Astrocyte (in vitro differentiated cells and primary cell): ENCODE data around the gene MLF1. TPM values are rescaled to one million over a fixed set of nuclear protein-coding genes. Genes with fewer than 3 reads are reported as not detected.

Source experiments
- DNase-seq: peaks from one replicate; pipeline ENCODE4 v3.0.0-alpha.2; 2010; ENCODE audit warnings: low read depth
- FAIRE-seq: peaks from 2 replicates; lab custom pipeline; 2011; peaks lifted over from hg19 to GRCh38; lab: Jason Lieb, UNC
- H2AFZ ChIP-seq: 2 replicates; pipeline ENCODE4 v1.6.0; 2012; ENCODE audit warnings: low read depth, low read length, inconsistent platforms
- H3K27ac ChIP-seq: 2 replicates; pipeline ENCODE4 v1.5.1; 2011; ENCODE audit warnings: low read depth, low read length, inconsistent platforms
- H3K27me3 ChIP-seq: 2 replicates; pipeline ENCODE4 v1.6.0; 2011; ENCODE audit warnings: low read length, inconsistent platforms; ENCODE audit not compliant: insufficient read depth
- H3K36me3 ChIP-seq: 2 replicates; pipeline ENCODE4 v1.5.1; 2011; ENCODE audit warnings: low read length, inconsistent platforms; ENCODE audit not compliant: insufficient read depth
- H3K4me1 ChIP-seq: 2 replicates; pipeline ENCODE4 v1.5.1; 2011; ENCODE audit warnings: low read length, inconsistent platforms; ENCODE audit not compliant: insufficient read depth
- H3K4me2 ChIP-seq: 2 replicates; pipeline ENCODE4 v1.6.0; 2012; ENCODE audit warnings: low read length, inconsistent platforms
- H3K4me3 ChIP-seq: 2 replicates; pipeline ENCODE4 v1.5.1; 2011; ENCODE audit warnings: low read depth, mild to moderate bottlenecking, low read length, inconsistent platforms; ENCODE audit not compliant: insufficient read depth
- H3K79me2 ChIP-seq: 2 replicates; pipeline ENCODE4 v1.6.0; 2012; ENCODE audit warnings: mild to moderate bottlenecking, low read length, inconsistent platforms; ENCODE audit not compliant: insufficient read depth
- H3K9ac ChIP-seq: 2 replicates; pipeline ENCODE4 v1.6.0; 2012; ENCODE audit warnings: mild to moderate bottlenecking, low read length, inconsistent platforms
- H3K9me3 ChIP-seq: 2 replicates; pipeline ENCODE4 v1.5.1; 2012; ENCODE audit warnings: low read depth, mild to moderate bottlenecking, low read length, inconsistent platforms; ENCODE audit not compliant: insufficient read depth
- H4K20me1 ChIP-seq: 2 replicates; pipeline ENCODE4 v1.6.0; 2012; ENCODE audit warnings: low read length, inconsistent platforms; ENCODE audit not compliant: insufficient read depth
- H3K27ac Mint-ChIP-seq: one replicate; pipeline ENCODE4 v1.8.0; 2021; ENCODE audit warnings: mild to moderate bottlenecking, mixed read lengths; ENCODE audit not compliant: unreplicated experiment
- H3K27me3 Mint-ChIP-seq: one replicate; pipeline ENCODE4 v1.8.0; 2021; ENCODE audit warnings: low read depth, mixed read lengths; ENCODE audit not compliant: unreplicated experiment
- H3K36me3 Mint-ChIP-seq: one replicate; pipeline ENCODE4 v1.8.0; 2021; ENCODE audit warnings: low read depth, mixed read lengths; ENCODE audit not compliant: unreplicated experiment
- H3K4me1 Mint-ChIP-seq: one replicate; pipeline ENCODE4 v1.8.0; 2021; ENCODE audit warnings: low read depth, mixed read lengths; ENCODE audit not compliant: unreplicated experiment
- H3K4me3 Mint-ChIP-seq: one replicate; pipeline ENCODE4 v1.8.0; 2021; ENCODE audit warnings: mild to moderate bottlenecking, moderate library complexity, mixed read lengths; ENCODE audit not compliant: unreplicated experiment
- H3K9me3 Mint-ChIP-seq: one replicate; pipeline ENCODE4 v1.8.0; 2021; ENCODE audit warnings: mild to moderate bottlenecking, mixed read lengths; ENCODE audit not compliant: unreplicated experiment
- EZH2 ChIP-seq: IDR thresholded peaks from 2 replicates; pipeline ENCODE4 v1.6.1; 2012; ENCODE audit warnings: mild to moderate bottlenecking, low read length, inconsistent platforms; ENCODE audit not compliant: insufficient read depth
- total RNA-seq: library from RNA; stranded (reverse); gene quantifications from 2 replicates; pipeline ENCODE4 v1.2.1, GENCODE V29; 2021
- TF ChIP-seq, protein P1 (sequence below): IDR thresholded peaks from 2 replicates; pipeline ENCODE4 v1.5.1; 2011; ENCODE audit warnings: low read depth, mild to moderate bottlenecking, inconsistent platforms, low read length, moderate library complexity; ENCODE audit not compliant: insufficient read depth

MLF1 gene
- total RNA-seq, 1 donor from 2014 or later, result 14.3 TPM

DNA sequence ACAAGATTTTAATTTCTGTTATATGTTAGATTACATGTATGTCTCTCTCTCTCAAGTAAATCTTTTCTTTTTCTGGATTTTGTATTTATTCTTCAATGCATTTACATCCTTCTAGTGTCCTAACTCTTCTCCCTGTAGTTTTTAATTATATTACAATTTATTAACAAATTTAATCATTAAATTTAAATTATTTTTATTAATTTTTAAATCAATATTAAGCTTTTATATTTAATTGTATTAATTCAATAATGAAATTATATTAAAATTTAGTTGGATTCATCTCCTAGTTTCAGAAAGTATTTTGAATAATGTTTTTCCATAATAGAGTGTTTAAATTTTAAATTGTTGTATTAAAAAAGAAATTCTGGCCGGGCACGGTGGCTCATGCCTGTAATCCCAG lies 29.8 kb downstream of the MLF1 start:
- no peaks in the 10 kb centered on the region for H3K4me1 ChIP-seq
- DNase-seq, result no peak
- no peaks in the 10 kb centered on the region for H3K9me3 ChIP-seq
- FAIRE-seq, result no peak
- H3K9ac ChIP-seq, result no peak overlapping the region
- Mint-ChIP-seq H3K4me3 (no peak overlapping the region), H3K4me1 (no peaks in the 10 kb centered on the region), H3K27me3 (no peaks in the 10 kb centered on the region), H3K9me3 (no peaks in the 10 kb centered on the region), H3K36me3 (no peaks in the 10 kb centered on the region), H3K27ac (no peak overlapping the region)
- H3K4me2 ChIP-seq, result no peak overlapping the region
- no peaks in the 10 kb centered on the region for H4K20me1 ChIP-seq
- H3K4me3 ChIP-seq, result no peak overlapping the region
- H3K27ac ChIP-seq, result no peak overlapping the region
- TF ChIP-seq, protein P1, sequence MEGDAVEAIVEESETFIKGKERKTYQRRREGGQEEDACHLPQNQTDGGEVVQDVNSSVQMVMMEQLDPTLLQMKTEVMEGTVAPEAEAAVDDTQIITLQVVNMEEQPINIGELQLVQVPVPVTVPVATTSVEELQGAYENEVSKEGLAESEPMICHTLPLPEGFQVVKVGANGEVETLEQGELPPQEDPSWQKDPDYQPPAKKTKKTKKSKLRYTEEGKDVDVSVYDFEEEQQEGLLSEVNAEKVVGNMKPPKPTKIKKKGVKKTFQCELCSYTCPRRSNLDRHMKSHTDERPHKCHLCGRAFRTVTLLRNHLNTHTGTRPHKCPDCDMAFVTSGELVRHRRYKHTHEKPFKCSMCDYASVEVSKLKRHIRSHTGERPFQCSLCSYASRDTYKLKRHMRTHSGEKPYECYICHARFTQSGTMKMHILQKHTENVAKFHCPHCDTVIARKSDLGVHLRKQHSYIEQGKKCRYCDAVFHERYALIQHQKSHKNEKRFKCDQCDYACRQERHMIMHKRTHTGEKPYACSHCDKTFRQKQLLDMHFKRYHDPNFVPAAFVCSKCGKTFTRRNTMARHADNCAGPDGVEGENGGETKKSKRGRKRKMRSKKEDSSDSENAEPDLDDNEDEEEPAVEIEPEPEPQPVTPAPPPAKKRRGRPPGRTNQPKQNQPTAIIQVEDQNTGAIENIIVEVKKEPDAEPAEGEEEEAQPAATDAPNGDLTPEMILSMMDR, result no peak
- no peak for TF ChIP-seq EZH2
- no peak overlapping the region for H2AFZ ChIP-seq
- no peaks in the 10 kb centered on the region for H3K27me3 ChIP-seq
- H3K79me2 ChIP-seq, result no peaks in the 10 kb centered on the region
- peaks cover 2% of the 10 kb centered on the region for H3K36me3 ChIP-seq

DNA sequence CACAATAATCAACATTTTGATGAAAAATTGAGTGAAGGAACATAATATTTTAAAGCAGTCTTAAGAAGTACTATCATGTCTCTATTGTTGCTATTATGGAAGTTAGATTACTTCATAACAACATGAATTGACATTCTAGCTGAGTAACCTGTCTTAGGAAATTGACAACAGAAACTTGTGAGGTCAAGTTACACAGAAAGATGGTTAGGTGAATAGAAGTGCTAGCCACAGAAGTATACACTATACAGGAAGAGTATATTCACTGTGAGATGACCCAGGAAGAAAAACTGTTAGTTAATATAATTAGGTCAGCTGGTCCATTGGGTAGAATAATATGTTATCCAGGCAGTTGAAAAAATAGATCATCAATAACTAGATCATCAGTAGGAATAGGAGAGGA lies 31.2 kb downstream of the MLF1 start:
- H3K27me3 ChIP-seq, result no peaks in the 10 kb centered on the region
- Mint-ChIP-seq H3K9me3 (no peaks in the 10 kb centered on the region), H3K27me3 (no peaks in the 10 kb centered on the region), H3K27ac (no peak overlapping the region), H3K36me3 (no peaks in the 10 kb centered on the region), H3K4me3 (no peak overlapping the region), H3K4me1 (no peaks in the 10 kb centered on the region)
- H3K4me3 ChIP-seq, result no peak overlapping the region
- H2AFZ ChIP-seq, result no peak overlapping the region
- H3K9ac ChIP-seq, result no peak overlapping the region
- no peak overlapping the region for H3K27ac ChIP-seq
- H3K79me2 ChIP-seq, result no peaks in the 10 kb centered on the region
- DNase-seq (no peak), FAIRE-seq (no peak)
- no peak overlapping the region for H3K4me2 ChIP-seq
- no peaks in the 10 kb centered on the region for H3K4me1 ChIP-seq
- H3K36me3 ChIP-seq, result peaks cover 2% of the 10 kb centered on the region
- H4K20me1 ChIP-seq, result no peaks in the 10 kb centered on the region
- H3K9me3 ChIP-seq, result no peaks in the 10 kb centered on the region
- TF ChIP-seq, protein P1, result no peak
- TF ChIP-seq EZH2, result no peak

DNA sequence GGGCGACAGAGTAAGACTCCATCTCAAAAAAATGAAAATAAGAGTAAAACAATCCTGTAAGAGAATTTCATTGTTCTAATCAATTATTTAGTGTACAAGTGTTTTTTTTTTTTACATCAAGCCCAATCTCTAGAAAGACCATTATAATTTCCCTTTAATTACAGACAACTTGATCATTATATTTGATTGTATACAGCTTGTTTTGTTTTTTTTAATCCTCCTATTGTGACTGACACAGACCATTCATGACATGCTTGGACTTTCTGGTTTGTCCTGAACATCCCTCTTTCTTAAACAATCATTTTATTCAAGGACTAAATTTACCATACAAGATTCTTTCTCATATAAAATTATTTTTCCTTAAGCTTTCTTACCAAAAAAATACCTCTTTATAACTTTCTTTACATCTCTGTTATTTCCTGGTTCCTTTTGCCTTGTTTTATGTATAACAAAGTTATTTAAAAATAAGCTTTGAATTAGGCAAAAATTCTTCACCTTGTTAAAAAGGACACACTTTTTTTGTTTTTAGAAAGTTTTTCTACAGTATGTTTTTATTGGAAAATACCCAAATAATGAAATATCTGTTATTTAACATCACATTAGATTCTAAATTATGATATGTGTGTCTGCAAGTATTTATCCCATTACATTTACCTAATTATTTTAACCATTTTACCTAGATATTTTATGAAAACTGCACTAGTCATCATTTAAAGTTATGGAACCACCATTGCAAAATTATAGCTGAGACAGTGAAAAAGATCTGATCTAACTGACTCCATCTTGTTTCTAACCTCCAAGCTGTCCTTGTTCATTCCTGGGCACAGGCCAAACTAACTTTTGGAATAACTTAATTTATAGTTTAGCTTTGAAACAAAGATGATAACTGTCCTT lies 47.2 kb downstream of the MLF1 start:
- no peak overlapping the region for H3K4me2 ChIP-seq
- H3K4me3 ChIP-seq, result no peak overlapping the region
- FAIRE-seq (no peak), DNase-seq (no peak)
- Mint-ChIP-seq H3K4me3 (no peak overlapping the region), H3K4me1 (no peaks in the 10 kb centered on the region), H3K27ac (no peak overlapping the region), H3K27me3 (no peaks in the 10 kb centered on the region), H3K36me3 (peaks cover 2% of the 10 kb centered on the region), H3K9me3 (peaks cover 10% of the 10 kb centered on the region)
- H3K27ac ChIP-seq, result no peak overlapping the region
- H3K79me2 ChIP-seq, result no peaks in the 10 kb centered on the region
- H2AFZ ChIP-seq, result no peak overlapping the region
- TF ChIP-seq, protein P1, result no peak
- TF ChIP-seq EZH2, result no peak
- H3K27me3 ChIP-seq, result no peaks in the 10 kb centered on the region
- H3K36me3 ChIP-seq, result no peaks in the 10 kb centered on the region
- H3K9me3 ChIP-seq, result peaks cover 3% of the 10 kb centered on the region
- H3K9ac ChIP-seq, result no peak overlapping the region
- H3K4me1 ChIP-seq, result no peaks in the 10 kb centered on the region
- H4K20me1 ChIP-seq, result no peaks in the 10 kb centered on the region
